HG03196 (cell line): ENCODE results near the gene LUC7L.
"Not testable (repeated sequence)": the region's sequence is repeated elsewhere in the genome, so short reads cannot be mapped to it uniquely, and the experiment has no call there.

Source experiments
- ATAC-seq: cut with Tn5 transposase; IDR thresholded peaks from one replicate; pipeline ENCODE4 v1.9.1; 2021; ENCODE audit not compliant: unreplicated experiment

LUC7L gene

GRCh38 chr16:228852-229730 is at the start of gene LUC7L:
TSS of gene LUC7L (minus strand) at chr16:229449. CDS start at chr16:229339, 110 bp downstream.
- ATAC-seq: peak; percentile 76

- no peak for ATAC-seq
Observed at GRCh38 chr16:278863-279366, 49.7 kb upstream of the LUC7L start.

GRCh38 chr16:276426-277077 is 47.3 kb upstream of the LUC7L start:
- ATAC-seq: no peak

- ATAC-seq: no peak
Observed at GRCh38 chr16:275786-276232, 46.6 kb upstream of the LUC7L start, which contains the start of gene RGS11. TSS of gene RGS11 (minus strand) at chr16:275944. CDS start at chr16:275911, 33 bp downstream.

- ATAC-seq: no peak
Observed at GRCh38 chr16:275041-275641, 45.9 kb upstream of the LUC7L start.

GRCh38 chr16:273547-274421 is 44.5 kb upstream of the LUC7L start:
- ATAC-seq: no peak

GRCh38 chr16:272633-273546 is 43.6 kb upstream of the LUC7L start:
- no peak for ATAC-seq

GRCh38 chr16:270381-271255 is 41.4 kb upstream of the LUC7L start:
- no peak for ATAC-seq

- ATAC-seq: no peak
Observed at GRCh38 chr16:269061-269796, 40.0 kb upstream of the LUC7L start.

- no peak for ATAC-seq
Observed at GRCh38 chr16:268141-269053, 39.1 kb upstream of the LUC7L start.

- not testable (repeated sequence) for ATAC-seq
Observed at GRCh38 chr16:267562-267961, 38.3 kb upstream of the LUC7L start.

GRCh38 chr16:266258-267164 is 37.3 kb upstream of the LUC7L start:
- no peak for ATAC-seq

GRCh38 chr16:265711-266110 is 36.5 kb upstream of the LUC7L start:
- ATAC-seq: no peak

- ATAC-seq: no peak
Observed at GRCh38 chr16:265002-265529, 35.8 kb upstream of the LUC7L start.

GRCh38 chr16:264440-264951 is 35.2 kb upstream of the LUC7L start:
- ATAC-seq: no peak
